PC-9 (cell line): ENCODE measurements around the gene UBXN6. TPM values are rescaled to one million over a fixed set of nuclear protein-coding genes. Genes with fewer than 3 reads are reported as not detected.

Source experiments
- BruUV-seq: library from RNA; stranded (reverse); fragments of 400-500 nt; replicated peaks from 2 replicates; lab custom pipeline; 2021; lab: Mats Ljungman, UMichigan
- CTCF ChIA-PET: fragments of 300-600 bp; sonication (Branson Sonifier 250); formaldehyde crosslinking; loops from one replicate; lab custom pipeline; 2022; ENCODE audit warnings: antibody characterized with exemption; lab: Charles Lee
- POLR2A ChIA-PET: fragments of 300-600 bp; sonication (Branson Sonifier 250); formaldehyde crosslinking; loops from one replicate; lab custom pipeline; 2022; ENCODE audit warnings: antibody characterized with exemption; ENCODE audit not compliant: unreplicated experiment; lab: Charles Lee
- DNase-seq, 2 experiments: peaks; one replicate each; pipeline versions ENCODE4 v3.0.0 to v3.0.0-alpha.2; 2015 to 2022; ENCODE audit warnings: mixed read lengths in 1 of 2
- H2AFZ ChIP-seq: fragments of 200-600 bp; sonication (generic); 2 replicates; pipeline ENCODE4 v1.8.1; 2017; ENCODE audit warnings: antibody characterized with exemption
- H3F3A ChIP-seq: fragments of 200-600 bp; sonication (generic); 2 replicates; pipeline ENCODE4 v1.8.1; 2017; ENCODE audit warnings: antibody characterized with exemption, mild to moderate bottlenecking, low read depth; ENCODE audit not compliant: insufficient read depth
- H3K27ac ChIP-seq: fragments of 200-600 bp; sonication (generic); 2 replicates; pipeline ENCODE4 v1.6.1; 2016; ENCODE audit warnings: mixed run types
- H3K27me3 ChIP-seq: fragments of 200-600 bp; sonication (generic); 2 replicates; pipeline ENCODE4 v1.6.1; 2016; ENCODE audit warnings: low read depth, mixed run types; ENCODE audit not compliant: insufficient read depth
- H3K36me3 ChIP-seq: fragments of 200-600 bp; sonication (generic); 2 replicates; pipeline ENCODE4 v1.6.1; 2016; ENCODE audit warnings: low read depth, mixed run types
- H3K4me1 ChIP-seq: fragments of 200-600 bp; sonication (generic); replicated peaks from 2 replicates; pipeline ENCODE4 v1.6.1; 2016; ENCODE audit warnings: mixed run types; ENCODE audit not compliant: insufficient read depth
- H3K4me2 ChIP-seq: fragments of 200-600 bp; sonication (generic); 2 replicates; pipeline ENCODE4 v1.6.1; 2017; ENCODE audit warnings: mixed run types
- H3K4me3 ChIP-seq: fragments of 200-600 bp; sonication (generic); 2 replicates; pipeline ENCODE4 v1.6.1; 2016; ENCODE audit warnings: mixed run types
- H3K79me2 ChIP-seq: fragments of 200-600 bp; sonication (generic); 2 replicates; pipeline ENCODE4 v1.6.1; 2017; ENCODE audit warnings: low read depth, mixed run types
- H3K9me2 ChIP-seq: fragments of 200-600 bp; sonication (generic); 2 replicates; pipeline ENCODE4 v1.8.1; 2017; ENCODE audit warnings: mild to moderate bottlenecking; ENCODE audit not compliant: insufficient read depth
- H3K9me3 ChIP-seq: fragments of 200-600 bp; sonication (generic); 2 replicates; pipeline ENCODE4 v1.8.1; 2016; ENCODE audit warnings: low read depth; ENCODE audit not compliant: insufficient read depth
- H4K20me1 ChIP-seq: fragments of 200-600 bp; sonication (generic); 2 replicates; pipeline ENCODE4 v1.8.1; 2017; ENCODE audit not compliant: insufficient read depth
- CTCF ChIP-seq: fragments of 200-600 bp; sonication (generic); conservative IDR thresholded peaks from 2 replicates; pipeline ENCODE4 v1.6.1; 2017; ENCODE audit warnings: mixed run types, antibody characterized with exemption, mild to moderate bottlenecking, moderate library complexity
- EZH2 ChIP-seq: fragments of 200-600 bp; sonication (generic); IDR thresholded peaks from 2 replicates; pipeline ENCODE4 v1.8.0; 2017; ENCODE audit warnings: antibody characterized with exemption, low read depth
- intact Hi-C: fragments of 100-400 bp; cut with micrococcal nuclease; formaldehyde crosslinking; loops from one replicate; pipeline ENCODE4 v1.10.0; 2022; ENCODE audit not compliant: unreplicated experiment
- total RNA-seq: library from RNA; stranded (reverse); gene quantifications from 2 replicates; pipeline ENCODE4 v1.2.3, GENCODE V29; 2021

The UBXN6 gene
- total RNA-seq, 1 experiment from 2014 or later = 79.4 TPM

- H3K27me3 ChIP-seq = no peaks in the 10 kb centered on the region
- TF ChIP-seq CTCF = no peak
- no peak for TF ChIP-seq EZH2
- CTCF ChIA-PET = no interaction called here
- no peaks in the 10 kb centered on the region for H3K4me1 ChIP-seq
- no peaks in the 10 kb centered on the region for H3K79me2 ChIP-seq
- H3K4me2 ChIP-seq = no peak overlapping the region
- DNase-seq = no peak
- H3K9me3 ChIP-seq = no peaks in the 10 kb centered on the region
- intact Hi-C loops = no loop called here
- no peaks in the 10 kb centered on the region for H4K20me1 ChIP-seq
- no peak overlapping the region for H3K27ac ChIP-seq
- BruUV-seq = no TSS peak
- no peaks in the 10 kb centered on the region for H3K36me3 ChIP-seq
- no peak overlapping the region for H2AFZ ChIP-seq
- H3K4me3 ChIP-seq = no peak overlapping the region
- no peaks in the 10 kb centered on the region for H3K9me2 ChIP-seq
- POLR2A ChIA-PET = no interaction called here
- 0 out of 2 replicates have a peak, but pooled peaks cover 3% of the 10 kb centered on the region for H3F3A ChIP-seq
These were observed 15.4 kb downstream of the UBXN6 start for GRCh38 chr19:4441994-4442818.

- Histone ChIP-seq H3K9me3 (no peaks in the 10 kb centered on the region), H3K4me2 (no peak overlapping the region), H4K20me1 (no peaks in the 10 kb centered on the region), H3K36me3 (no peaks in the 10 kb centered on the region), H3K27ac (no peak overlapping the region), H3K79me2 (no peaks in the 10 kb centered on the region), H2AFZ (no peak overlapping the region), H3K27me3 (no peaks in the 10 kb centered on the region), H3K4me3 (no peak overlapping the region), H3F3A (no peaks in the 10 kb centered on the region), H3K4me1 (no peaks in the 10 kb centered on the region), H3K9me2 (no peaks in the 10 kb centered on the region)
- BruUV-seq = no TSS peak
- ChIA-PET POLR2A (interaction anchor here (0.6 kb wide), 1 partner anchor 23 kb away, joined by 4 read pairs; no protein-coding TSS in a partner anchor), CTCF (no interaction called here)
- TF ChIP-seq EZH2 (no peak), CTCF (no peak)
- DNase-seq = no peak
- intact Hi-C loops = no loop called here
These were observed 18.4 kb downstream of the UBXN6 start for GRCh38 chr19:4439243-4439642.

GRCh38 chr19:4437103-4437502, 20.5 kb downstream of the UBXN6 start:
- intact Hi-C loops = no loop called here

More at GRCh38 chr19:4437103-4437502, 20.5 kb downstream of the UBXN6 start:
- no peaks in the 10 kb centered on the region for H3K27me3 ChIP-seq
- no peaks in the 10 kb centered on the region for H3K9me3 ChIP-seq
- no peaks in the 10 kb centered on the region for H4K20me1 ChIP-seq
- DNase-seq = no peak
- no peak overlapping the region for H3K27ac ChIP-seq
- no peaks in the 10 kb centered on the region for H3K4me1 ChIP-seq
- H3F3A ChIP-seq = no peaks in the 10 kb centered on the region
- POLR2A ChIA-PET = no interaction called here
- H3K4me2 ChIP-seq = no peak overlapping the region
- CTCF ChIA-PET = no interaction called here
- no peaks in the 10 kb centered on the region for H3K79me2 ChIP-seq
- no peak overlapping the region for H3K4me3 ChIP-seq
- TF ChIP-seq EZH2 (no peak), CTCF (no peak)
- no peaks in the 10 kb centered on the region for H3K9me2 ChIP-seq
- H3K36me3 ChIP-seq = no peaks in the 10 kb centered on the region
- H2AFZ ChIP-seq = no peak overlapping the region
- BruUV-seq = no TSS peak
